HG03139 (cell line): ENCODE data around the gene SCGB2A2.

Source experiments
- ATAC-seq: cut with Tn5 transposase; IDR thresholded peaks from one replicate; pipeline ENCODE4 v1.9.1; 2021; ENCODE audit not compliant: unreplicated experiment

SCGB2A2 gene

DNA sequence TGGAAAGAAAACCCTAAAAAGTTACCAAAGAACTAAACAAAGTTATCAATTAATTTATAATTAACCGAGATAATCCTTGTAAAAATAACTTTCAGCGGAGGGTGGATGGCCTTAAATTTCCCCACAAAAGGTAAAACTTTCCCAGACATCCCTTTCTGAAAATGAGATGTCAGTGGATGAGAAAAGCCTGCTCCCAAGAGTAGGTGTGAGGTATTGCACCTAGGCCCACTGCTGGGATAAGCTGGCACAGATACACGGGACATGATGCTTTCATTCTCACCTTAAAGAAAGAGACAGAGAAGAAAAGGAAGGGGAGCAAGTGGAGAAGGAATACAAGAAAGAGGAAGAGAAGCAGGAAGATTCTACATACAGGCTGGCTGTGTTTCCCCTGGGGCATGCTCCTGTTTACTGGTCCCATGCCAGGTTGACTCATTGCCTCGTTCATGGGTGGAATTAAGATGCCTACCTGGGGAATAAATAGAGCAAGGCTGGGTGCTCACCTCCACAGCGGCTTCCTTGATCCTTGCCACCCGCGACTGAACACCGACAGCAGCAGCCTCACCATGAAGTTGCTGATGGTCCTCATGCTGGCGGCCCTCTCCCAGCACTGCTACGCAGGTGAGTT is at the start of gene SCGB2A2:
Gene SCGB2A2 (plus strand): TSS at position 505 of the 625 bp plus-strand sequence. CDS start 59 bp downstream, at position 564.
- ATAC-seq = no peak

DNA sequence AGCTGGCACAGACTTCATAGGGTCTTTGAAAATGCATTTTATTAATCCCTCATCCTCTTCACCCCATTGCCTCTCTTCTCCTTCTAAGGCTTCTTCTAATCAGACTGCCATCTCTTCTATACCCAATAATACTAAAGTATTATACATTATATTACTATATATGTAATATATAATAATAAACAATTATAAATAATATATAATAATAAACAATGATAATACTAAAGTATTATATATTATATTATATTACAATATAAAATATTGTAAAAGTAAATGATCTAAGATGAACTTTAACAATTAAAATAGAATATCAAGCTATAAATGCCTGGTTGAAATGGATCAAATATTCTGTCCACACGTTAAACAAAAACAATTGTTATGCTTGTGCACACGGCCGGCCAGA is 48.5 kb upstream of the SCGB2A2 start:
- no peak for ATAC-seq

DNA sequence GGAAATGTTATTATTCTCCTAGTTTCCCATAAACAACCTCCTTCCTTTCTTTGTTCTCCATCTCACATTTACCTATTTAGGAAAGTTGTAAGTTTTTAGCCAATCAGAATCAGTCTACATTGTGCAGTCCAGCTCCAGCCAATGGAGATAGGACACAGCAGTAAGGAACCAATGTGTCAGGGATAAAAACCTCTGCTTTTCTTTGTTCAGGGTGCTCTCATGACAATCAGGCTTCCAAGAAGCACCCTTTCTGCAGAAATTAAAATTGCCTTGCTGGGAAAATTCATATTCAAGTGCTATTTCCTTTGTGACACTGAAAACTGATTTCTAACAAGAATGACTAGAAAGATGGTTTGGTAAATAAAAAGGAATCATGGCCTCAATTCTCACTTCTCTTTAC is 46.9 kb upstream of the SCGB2A2 start:
- no peak for ATAC-seq

DNA sequence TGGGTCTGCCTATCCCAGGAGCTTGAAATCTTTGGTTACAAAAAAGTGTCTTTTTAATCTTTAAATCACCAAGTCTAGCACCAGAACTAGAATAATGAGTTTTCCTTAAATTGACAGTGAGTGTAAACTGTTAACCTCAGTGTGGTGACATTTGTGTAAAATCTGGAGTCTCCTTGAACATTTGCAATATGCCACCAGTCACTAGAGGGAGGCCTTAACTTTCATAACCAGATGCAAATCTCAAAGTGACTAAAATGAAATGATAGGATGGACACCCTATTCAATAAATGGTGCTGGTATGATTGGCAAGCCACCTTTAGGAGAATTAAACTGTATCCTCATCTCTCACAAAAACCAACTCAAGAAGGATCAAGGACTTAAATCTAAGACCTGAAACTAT is 36.2 kb upstream of the SCGB2A2 start:
- ATAC-seq = no peak

DNA sequence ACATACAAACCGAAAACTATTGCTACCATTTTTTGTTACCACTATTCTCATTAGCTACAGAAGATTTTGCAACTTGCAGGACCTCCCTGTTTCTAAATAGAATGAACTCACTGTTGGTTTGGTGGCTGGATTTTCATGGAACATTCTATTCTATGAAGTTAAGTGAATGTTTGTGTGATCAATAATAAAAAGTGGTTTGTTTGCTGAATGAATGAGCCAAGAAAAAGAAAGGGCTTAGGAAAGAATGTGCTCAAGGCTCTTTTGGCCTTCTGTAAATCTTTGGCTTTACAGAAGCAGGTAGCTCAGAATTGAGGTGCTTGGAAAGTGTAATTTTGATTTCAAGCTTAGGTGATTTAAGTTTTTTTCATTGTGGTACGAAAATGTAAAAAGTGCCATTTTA is 33.8 kb upstream of the SCGB2A2 start:
- no peak for ATAC-seq

DNA sequence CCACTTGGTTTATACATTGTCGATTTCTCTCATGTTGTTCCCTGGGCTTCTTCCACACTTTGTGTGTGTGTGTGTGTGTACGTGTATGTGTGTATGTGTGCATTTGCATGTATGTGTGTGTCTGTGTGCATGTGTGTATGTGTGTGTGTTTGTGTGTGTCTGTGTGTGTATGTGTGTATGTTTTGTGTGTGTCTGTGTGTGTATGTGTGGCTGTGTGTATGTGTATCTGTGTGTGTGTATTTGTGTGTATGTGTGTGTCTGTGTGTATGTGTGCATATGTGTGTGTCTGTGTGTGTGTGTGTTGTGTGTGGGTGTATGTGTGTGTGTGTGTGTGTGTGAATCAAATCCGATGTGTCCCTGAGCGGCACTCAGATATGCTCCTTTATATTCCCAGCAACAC is 32.5 kb upstream of the SCGB2A2 start:
- no peak for ATAC-seq

DNA sequence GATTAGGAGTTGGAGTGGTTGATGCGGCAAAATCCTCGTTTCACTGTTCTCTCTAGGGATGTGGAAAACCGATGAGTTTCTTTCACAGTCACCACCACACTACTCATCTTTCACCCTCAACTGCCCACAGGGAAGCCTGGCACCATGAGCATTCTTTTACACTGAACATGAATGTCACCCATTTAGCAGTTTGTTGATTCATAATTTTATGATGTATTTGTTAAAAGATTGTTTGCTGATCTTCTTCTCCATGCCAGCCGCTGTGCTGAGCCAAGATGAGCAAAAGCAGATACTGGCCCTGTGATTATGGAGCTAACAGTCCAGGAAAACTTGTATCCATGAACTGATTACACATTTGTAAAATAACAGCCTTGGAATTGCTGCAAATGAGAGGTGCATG is 31.8 kb upstream of the SCGB2A2 start:
- ATAC-seq = no peak

DNA sequence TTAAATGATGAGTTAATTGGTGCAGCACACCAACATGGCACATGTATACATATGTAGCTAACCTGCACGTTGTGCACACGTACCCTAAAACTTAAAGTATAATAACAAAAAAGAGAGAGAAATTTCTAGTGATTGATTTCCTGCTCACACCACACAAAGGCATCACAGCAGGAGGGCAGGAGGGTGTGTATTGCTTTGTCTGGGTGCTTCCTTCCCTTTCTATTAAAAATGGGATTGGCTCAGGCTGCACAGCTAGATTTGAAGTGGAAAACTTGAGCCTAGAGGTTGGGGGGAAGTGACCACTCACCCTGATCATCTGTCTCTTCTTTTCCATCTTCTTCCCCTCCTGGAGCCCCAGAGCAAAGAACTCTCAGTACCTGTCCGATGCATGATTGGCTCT is 28.9 kb upstream of the SCGB2A2 start:
- no peak for ATAC-seq

DNA sequence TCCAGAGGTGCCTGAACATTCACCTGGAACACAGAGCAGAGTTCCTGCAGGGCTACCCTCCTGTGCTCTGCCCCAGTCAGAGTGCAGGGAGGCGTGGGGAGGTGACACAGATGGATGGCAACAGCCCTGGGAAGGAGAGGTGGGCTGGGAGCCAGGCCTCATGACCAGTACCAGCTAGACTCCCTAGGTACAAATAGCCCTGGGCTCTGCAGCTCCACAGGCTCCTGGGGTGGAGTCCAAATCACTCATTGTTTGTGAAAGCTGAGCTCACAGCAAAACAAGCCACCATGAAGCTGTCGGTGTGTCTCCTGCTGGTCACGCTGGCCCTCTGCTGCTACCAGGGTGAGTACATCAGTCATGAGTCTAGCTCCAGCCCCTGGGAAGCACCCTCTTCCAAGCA is 27.9 kb upstream of the SCGB2A2 start, which contains the start of gene SCGB1D2:
Gene SCGB1D2 (plus strand): TSS at position 219 of the 400 bp plus-strand sequence. CDS start 69 bp downstream, at position 288.
- no peak for ATAC-seq

DNA sequence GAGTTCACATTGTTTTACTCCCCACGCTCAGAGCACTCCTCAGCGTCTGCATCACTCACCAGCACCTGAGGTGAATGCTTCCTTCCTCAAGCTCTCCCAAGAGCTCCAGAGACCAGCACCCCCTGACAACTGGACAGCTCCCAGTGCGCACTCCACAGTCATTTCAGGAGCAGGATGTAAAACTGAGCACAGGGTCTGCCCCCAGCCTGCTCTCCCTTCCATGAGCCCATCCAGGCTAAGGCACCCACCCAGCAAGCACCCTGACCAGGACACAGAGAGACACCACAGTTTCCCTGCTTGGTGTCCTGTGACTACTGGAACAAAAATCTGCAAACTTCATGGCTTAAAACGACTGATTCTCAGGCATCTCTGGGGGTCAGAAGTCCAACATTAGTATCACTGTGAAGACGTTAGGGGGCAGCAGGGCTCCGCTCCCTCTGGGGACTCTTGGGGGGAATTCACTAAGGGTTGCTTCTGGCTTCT is 24.6 kb upstream of the SCGB2A2 start:
- ATAC-seq = no peak

DNA sequence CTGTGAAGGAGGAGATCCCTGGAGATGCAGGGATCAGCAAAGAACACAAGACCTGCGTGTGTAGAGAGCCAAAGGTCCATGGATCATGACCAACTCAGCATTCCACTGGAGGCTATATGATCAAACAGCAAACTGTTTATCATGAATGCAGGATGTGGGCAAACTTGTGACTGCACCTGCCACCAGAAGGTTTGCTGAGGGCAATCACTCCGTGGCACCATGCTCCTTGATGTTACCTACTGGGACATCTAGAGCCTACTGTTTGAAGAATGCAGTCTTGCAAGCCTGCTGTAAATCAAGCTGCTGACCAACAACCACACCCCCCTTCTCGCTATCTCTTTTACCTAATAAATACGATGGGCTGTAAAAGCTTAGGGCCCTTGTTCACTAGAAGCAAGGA is 18.3 kb upstream of the SCGB2A2 start:
- no peak for ATAC-seq

DNA sequence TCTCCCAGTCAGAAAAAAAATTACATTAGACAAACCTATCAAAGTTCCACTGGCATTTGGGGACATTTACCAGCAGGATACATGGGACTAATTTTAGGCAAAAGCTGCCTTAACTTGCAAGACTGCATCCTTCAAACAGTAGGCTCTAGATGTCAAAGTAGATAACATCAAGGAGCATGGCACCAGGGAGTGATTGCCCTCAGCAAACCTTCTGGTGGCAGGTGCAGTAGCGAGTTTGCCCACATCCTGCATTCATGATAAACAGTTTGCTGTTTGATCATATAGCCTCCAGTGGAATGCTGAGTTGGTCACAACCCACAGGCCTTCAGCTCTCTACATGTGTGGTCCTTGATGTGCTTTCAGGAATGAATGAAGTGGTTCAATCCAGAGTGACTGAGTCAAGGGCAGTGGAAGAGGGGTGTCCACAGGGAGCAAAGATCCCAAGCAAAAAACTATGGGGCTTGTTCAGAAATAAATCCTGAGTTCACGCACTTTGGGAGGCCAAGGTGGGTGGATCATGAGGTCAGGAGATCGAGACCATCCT is 15.9 kb upstream of the SCGB2A2 start:
- ATAC-seq = no peak

DNA sequence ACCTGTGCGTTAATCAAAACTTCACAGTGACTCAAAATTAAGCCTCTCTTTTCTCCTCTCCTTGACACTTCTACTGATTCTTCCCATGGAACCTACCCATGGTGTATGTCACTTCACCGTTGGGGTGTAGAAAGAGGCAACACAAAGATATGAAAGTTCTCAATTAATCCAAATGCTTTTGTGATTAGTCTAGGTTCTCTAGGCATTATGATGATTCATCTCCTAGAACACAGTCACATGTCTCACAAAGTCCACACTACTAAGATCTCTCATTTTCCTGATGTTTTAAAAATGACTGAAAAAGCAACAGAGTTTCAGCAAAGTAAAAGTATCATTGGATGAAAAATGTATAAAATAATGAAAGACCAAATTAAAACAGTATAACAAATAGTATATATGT is 13.7 kb upstream of the SCGB2A2 start:
- ATAC-seq = no peak

DNA sequence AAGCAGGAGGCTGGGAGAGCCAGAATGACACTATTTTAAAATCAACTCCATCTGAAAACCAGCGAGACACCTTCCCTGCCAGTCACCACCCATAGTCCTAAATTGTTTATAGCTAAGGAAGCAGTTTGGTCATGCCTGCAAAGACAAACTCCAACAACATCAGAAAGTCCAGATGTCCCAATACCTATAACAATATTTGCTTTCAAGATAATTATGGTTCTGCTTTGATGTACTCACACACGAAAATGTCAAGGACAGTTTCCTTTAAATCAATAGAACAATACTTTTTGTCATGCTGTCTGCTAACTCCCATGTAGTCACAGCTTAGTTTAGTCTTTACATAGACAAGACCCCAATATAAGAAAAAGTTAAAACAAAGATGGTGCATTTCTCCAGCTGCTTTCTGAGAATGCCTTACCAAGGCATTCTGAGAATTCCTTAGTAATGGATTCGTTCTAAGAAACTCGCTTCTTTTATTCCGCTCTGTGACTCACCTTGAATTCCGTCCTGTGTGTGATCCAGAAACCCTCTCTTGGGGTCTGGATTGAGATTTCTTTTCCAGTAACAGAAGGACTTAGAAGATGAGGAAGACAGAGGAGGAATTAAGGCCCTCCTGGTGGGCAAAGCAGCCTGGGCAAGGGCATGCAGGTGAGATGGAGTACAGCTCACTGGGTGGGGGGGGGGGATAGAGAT is 9.6 kb upstream of the SCGB2A2 start:
- ATAC-seq = no peak

DNA sequence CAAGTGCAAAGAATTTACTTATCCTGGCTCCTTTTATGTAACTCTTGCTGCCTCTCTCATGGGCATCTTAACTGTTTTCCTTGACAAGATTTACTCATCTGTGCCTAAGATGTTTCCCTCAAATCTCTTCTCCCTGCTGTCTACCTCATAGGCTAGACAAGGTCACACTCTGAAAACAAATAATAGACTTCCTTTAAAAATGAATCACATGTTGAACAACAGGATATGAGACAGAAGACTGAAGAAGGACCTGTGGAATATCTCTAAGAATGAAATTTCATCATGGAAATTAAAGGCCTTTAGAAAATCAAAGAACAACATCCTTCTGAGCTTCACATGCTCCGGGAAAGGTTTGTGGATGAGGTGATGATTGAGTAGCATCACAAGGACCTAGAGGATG is 6.0 kb upstream of the SCGB2A2 start:
- ATAC-seq = no peak

DNA sequence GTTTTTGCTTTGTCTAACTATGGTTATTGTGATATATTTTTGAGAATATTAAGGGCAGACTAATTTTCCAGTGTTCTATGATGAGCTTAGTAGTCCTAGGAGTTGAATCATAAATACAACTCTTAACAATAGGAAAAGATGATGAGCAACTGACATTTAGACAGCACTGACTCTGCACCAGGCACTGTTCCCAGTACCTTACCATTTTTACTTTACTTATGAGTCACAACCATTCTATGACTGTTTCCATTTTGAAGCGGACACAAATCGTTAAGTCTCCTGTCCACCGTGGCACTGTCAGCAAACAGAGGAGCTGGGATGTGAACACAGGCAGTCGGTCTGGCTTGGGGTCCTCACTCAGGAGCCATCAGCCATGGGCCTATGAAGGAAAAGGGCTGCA is 3.4 kb upstream of the SCGB2A2 start:
- ATAC-seq = no peak

DNA sequence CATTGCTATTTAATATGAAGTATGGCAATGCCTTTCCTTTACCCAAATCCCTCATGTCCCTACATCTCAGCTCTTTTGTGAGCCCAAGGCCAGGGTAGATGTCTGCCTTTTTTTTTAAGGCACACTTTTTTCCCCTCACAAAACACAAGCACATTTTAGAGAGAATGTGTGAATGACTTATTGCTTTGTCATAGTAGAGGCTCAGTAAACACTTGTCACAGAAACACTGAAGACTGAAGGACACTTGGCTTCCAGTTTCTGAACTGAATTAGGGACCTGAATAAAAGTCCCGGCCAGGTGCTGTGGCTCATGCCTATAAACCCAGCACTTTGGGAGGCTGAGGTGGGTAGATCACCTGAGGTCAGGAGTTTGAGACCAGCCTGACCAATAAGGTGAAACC is 2.9 kb upstream of the SCGB2A2 start:
- no peak for ATAC-seq

DNA sequence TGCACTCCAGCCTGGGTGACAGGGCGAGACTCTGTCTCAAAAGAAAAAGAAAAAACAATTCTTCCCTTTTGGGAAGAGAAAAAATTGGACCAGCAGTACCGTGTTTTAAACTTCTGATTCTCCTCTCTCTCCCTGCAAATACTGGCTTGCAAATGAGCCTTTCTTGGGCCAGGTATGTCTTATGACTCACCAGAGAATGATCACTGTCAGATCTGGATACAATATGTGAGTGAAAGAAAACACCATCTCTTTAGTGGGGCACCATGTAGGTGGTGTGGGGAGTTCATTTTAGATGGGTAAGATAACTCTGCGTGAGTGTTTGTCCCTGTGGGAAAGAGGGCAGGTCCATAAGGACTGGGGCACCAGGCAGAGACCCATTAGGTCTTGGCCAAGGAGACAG is 2.4 kb upstream of the SCGB2A2 start:
- no peak for ATAC-seq

DNA sequence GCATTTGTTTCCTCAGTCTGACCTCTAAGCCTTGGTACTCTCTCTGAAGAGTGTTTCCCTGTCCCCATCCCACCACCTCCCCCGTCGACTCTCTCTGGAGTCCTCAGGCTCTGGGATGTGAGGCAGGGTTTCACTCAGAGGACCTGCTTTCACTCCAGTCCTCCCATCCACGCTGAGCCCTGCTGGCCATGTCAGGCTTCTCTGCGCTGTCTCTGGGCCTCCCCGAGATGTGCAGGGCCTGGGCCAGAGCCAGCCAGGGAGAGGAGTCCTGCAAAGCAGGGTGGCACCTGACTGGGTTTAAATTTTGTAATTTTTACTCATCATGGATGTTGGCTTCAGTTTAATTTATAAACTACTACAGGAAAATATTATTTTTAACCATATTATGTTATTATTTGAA is 3.3 kb downstream of the SCGB2A2 start:
- ATAC-seq = no peak

DNA sequence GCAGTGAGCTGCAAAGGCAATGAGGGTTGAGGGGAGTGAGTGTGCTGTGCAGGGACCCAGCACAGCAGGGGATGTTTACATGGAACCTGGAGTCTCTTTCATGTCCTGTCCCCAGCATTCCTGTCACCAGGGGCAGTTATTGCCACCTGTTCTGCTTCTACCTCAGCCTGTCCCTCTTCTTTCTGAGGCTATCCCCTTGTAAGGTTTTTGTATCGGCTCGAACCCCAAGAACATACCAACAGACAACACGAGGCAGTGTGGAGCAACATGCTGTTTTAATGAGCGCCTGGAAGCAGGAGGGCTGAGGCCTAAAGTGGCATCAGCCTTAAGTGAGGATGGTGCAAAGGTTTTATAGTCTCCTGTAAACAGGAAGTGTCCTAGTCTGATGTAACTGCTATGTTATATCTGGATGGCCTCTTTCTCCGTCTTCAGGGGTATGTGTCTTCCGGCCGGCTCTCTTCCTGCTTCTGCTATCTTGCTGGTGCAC is 3.9 kb downstream of the SCGB2A2 start:
- ATAC-seq = no peak

DNA sequence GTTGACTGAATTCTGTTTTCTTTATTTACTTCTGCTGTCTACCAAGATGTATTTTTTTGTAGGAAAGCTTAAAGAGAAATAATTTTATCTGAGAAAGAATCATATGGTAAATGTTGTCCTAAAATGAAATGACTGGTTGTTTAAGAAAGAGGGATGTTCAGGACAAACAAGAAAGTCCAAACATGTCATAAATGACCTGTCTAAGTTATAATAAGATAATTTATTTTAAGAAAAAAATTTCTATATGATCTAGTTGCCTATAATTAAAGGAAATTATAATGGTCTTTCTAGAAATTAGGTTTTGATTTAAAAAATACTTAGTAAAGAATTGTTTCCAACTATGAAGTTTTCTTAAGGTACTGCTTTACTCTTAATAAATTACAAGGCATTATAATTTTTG is 10.5 kb downstream of the SCGB2A2 start:
- ATAC-seq = no peak

DNA sequence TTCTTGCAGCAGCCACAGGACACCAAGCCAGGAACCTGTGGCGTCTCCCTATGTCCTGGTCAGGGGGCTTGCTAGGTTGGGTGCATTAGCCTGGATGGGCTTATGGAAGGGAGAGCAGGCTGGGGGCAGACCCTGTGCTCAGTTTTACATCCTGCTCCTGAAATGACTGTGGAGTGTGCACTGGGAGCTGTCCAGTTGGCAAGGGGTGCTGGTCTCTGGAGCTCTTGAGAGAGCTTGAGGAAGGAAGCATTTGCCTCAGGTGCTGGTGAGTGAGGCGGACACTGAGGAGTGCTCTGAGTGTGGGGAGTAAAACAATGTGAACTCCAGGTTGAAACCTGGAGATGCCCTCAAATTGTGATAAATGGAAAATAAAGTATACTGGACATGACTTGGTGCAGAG is 25.5 kb downstream of the SCGB2A2 start:
- no peak for ATAC-seq
